ENCODE data around the gene SETD1B. TPM values are rescaled to one million over a fixed set of nuclear protein-coding genes. Genes with fewer than 3 reads are reported as not detected.

Gene SETD1B
- total and polyA plus RNA-seq, 2 donors (not counting 1 experiment from before 2014, with no cell fraction given), result 7.9 to 61.4 TPM

DNA sequence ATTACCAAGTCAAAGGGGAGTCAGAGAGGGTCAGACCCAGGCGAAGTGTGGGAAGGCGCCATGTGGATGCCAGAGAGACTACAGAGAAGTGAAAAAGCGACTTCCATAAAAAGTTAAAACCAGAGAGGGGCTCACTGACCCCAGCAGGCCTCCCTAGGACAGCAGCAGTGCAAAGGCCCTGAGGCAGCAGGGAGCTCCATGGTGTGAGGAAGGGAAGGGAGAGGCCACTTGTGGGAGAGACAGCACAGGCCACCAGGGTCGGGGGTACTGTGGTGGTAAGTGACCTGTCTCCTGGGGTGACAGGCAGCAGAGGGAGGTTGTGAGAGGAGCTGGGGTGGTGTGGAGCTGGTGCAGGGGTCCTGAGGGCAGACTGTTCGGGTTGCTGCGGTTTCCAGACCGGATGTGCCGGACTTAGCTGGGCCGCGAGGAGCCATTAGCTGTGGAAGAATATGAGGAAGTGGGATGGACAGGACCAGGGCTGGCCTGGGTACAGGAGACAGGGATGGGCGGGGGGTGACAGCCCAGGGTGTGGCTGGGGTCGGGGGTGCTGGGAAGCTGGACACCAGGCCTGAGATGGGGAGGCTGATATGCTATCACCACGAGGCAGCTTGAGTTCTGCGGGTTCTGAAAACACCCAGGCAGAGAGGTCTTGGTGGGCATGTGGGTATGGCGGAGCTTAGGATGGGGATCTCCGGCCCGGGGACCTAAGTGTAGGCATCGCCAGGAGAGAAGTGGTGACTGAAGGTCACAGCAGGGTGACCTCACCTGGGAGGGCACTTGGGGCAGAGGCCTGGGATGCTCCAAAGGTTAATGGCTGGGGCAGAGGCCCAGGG, 22.7 kb downstream of the SETD1B start:
- Histone ChIP-seq H3K9ac (ENCODE audit: low read length) (no peak overlapping the region), H3K4me3 (ENCODE audit: control extremely low read depth in 1 of 5, extremely low read depth in 1 of 5, insufficient read depth in 1 of 5, low read depth in 2 of 5, low read length in 4 of 5) (no peak overlapping the region), H3K79me2 (ENCODE audit: control insufficient read depth, insufficient read depth, low read length) (peaks cover 28% of the 10 kb centered on the region), H4K20me1 (ENCODE audit: control insufficient read depth, insufficient read depth, low read length, poor library complexity, severe bottlenecking) (peaks cover 62% of the 10 kb centered on the region), H3K27ac (ENCODE audit: low read length in 2 of 2) (no peak overlapping the region), H3K4me2 (replicated peaks; ENCODE audit: low read depth, low read length, poor library complexity, severe bottlenecking) (no peak overlapping the region), H3K4me1 (ENCODE audit: control insufficient read depth in 2 of 2, insufficient read depth in 2 of 2, low read length in 2 of 2) (no peaks in the 10 kb centered on the region), H3K36me3 (replicated peaks in 1 of 2; ENCODE audit: control extremely low read depth in 1 of 2, control insufficient read depth in 1 of 2, extremely low read depth in 1 of 2, insufficient read depth in 2 of 2, low read length in 1 of 2) (peaks cover 1 to 81% of the 10 kb centered on the region in 2 experiments), H3K9me3 (ENCODE audit: control extremely low read depth in 1 of 3, control insufficient read depth in 2 of 3, insufficient read depth in 1 of 3, low read length in 2 of 3) (no peaks in the 10 kb centered on the region), H3K27me3 (replicated peaks in 1 of 4; ENCODE audit: control extremely low read depth in 1 of 4, control insufficient read depth in 3 of 4, insufficient read depth in 4 of 4, low read length in 3 of 4) (no peaks in the 10 kb centered on the region), H2AFZ (ENCODE audit: insufficient read depth, low read depth, low read length, poor library complexity, severe bottlenecking) (no peak overlapping the region)
- ChIA-PET CTCF (interaction anchor here (1.8 to 3.5 kb wide), 3 partner anchors 15 to 54 kb away, joined by 5 to 16 read pairs (median 11); no protein-coding TSS in a partner anchor), POLR2A (no interaction called here)
- H3K4me1 Mint-ChIP-seq, result no peaks in the 10 kb centered on the region
- no peak for ATAC-seq (ENCODE audit: low read depth)
- no peaks in the 10 kb centered on the region for H3K9me3 Mint-ChIP-seq (ENCODE audit: insufficient read depth)
- intact Hi-C loops (cut with micrococcal nuclease), result no loop called here
- no peak overlapping the region for H3K4me3 Mint-ChIP-seq
- H3K27me3 Mint-ChIP-seq, result no peaks in the 10 kb centered on the region
- peak overlapping the region; percentile 37 for H3K27ac Mint-ChIP-seq
- 96% methylated on average over 18 of the region's 18 CpGs for WGBS (ENCODE audit: insufficient coverage)
- DNase-seq, result no peak
- TF ChIP-seq, protein P1, sequence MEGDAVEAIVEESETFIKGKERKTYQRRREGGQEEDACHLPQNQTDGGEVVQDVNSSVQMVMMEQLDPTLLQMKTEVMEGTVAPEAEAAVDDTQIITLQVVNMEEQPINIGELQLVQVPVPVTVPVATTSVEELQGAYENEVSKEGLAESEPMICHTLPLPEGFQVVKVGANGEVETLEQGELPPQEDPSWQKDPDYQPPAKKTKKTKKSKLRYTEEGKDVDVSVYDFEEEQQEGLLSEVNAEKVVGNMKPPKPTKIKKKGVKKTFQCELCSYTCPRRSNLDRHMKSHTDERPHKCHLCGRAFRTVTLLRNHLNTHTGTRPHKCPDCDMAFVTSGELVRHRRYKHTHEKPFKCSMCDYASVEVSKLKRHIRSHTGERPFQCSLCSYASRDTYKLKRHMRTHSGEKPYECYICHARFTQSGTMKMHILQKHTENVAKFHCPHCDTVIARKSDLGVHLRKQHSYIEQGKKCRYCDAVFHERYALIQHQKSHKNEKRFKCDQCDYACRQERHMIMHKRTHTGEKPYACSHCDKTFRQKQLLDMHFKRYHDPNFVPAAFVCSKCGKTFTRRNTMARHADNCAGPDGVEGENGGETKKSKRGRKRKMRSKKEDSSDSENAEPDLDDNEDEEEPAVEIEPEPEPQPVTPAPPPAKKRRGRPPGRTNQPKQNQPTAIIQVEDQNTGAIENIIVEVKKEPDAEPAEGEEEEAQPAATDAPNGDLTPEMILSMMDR (IDR thresholded peaks at IDR 0.05), result no peak
- no peak for TF ChIP-seq EZH2 (IDR thresholded peaks at IDR 0.05; ENCODE audit: borderline replicate concordance, insufficient read depth, low read depth, low read length, poor library complexity, severe bottlenecking)
